ENCODE measurements around the gene C2orf92. TPM values are rescaled to one million over a fixed set of nuclear protein-coding genes. Genes with fewer than 3 reads are reported as not detected.

C2orf92 gene
- total RNA-seq, 1 experiment from 2014 or later: 10.2 TPM

DNA sequence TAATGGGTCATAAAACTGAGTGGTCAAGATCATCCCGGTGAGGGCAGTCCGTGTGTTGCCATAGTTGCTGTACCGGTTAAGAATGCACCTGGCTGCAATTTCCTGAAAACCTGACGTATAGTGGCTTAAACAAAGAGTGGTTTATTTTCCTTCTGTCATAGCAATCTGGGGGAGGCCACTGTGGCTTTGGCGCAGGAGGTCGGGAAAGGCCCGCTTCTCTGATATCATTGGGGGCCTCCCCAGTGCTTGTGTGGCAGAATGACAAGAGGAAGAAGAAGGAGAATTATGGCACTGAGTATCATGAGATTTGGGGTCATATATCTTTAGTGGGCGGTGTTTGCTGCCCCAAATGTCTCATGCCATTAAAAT lies 4.4 kb downstream of the C2orf92 start:
- no peaks in the 10 kb centered on the region for H3K4me1 Mint-ChIP-seq (ENCODE audit: low read depth, unreplicated experiment)
- H3K36me3 ChIP-seq (ENCODE audit: control insufficient read depth, insufficient read depth, low read length): no peaks in the 10 kb centered on the region
- peaks cover 6% of the 10 kb centered on the region for H3K4me1 ChIP-seq
- ChIA-PET CTCF (interaction anchor here (0.8 kb wide), 1 partner anchor 10 kb away, joined by 3 read pairs; the partner anchor contains the start of gene ACTR1B), POLR2A (interaction anchor here (0.6 kb wide), 1 partner anchor 11 kb away, joined by 4 read pairs; no protein-coding TSS in a partner anchor)
- no peaks in the 10 kb centered on the region for H3K36me3 Mint-ChIP-seq (ENCODE audit: insufficient read depth, unreplicated experiment)
- no peaks in the 10 kb centered on the region for H3K27me3 ChIP-seq (replicated peaks; ENCODE audit: control insufficient read depth, insufficient read depth, low read length)
- no peaks in the 10 kb centered on the region for H3K27me3 Mint-ChIP-seq (ENCODE audit: insufficient read depth, unreplicated experiment)
- TF ChIP-seq, protein P1, sequence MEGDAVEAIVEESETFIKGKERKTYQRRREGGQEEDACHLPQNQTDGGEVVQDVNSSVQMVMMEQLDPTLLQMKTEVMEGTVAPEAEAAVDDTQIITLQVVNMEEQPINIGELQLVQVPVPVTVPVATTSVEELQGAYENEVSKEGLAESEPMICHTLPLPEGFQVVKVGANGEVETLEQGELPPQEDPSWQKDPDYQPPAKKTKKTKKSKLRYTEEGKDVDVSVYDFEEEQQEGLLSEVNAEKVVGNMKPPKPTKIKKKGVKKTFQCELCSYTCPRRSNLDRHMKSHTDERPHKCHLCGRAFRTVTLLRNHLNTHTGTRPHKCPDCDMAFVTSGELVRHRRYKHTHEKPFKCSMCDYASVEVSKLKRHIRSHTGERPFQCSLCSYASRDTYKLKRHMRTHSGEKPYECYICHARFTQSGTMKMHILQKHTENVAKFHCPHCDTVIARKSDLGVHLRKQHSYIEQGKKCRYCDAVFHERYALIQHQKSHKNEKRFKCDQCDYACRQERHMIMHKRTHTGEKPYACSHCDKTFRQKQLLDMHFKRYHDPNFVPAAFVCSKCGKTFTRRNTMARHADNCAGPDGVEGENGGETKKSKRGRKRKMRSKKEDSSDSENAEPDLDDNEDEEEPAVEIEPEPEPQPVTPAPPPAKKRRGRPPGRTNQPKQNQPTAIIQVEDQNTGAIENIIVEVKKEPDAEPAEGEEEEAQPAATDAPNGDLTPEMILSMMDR (IDR thresholded peaks at IDR 0.05; ENCODE audit: insufficient read depth in 1 of 2, low read depth in 1 of 2, low read length in 1 of 2, severe bottlenecking in 1 of 2, unreplicated experiment in 1 of 2): no peak
- H3K9me3 Mint-ChIP-seq (ENCODE audit: unreplicated experiment): no peaks in the 10 kb centered on the region
- no TSS peak for BruUV-seq (replicated peaks)
- H3K9me3 ChIP-seq: no peaks in the 10 kb centered on the region
- DNase-seq: no peak
- intact Hi-C loops (cut with micrococcal nuclease; ENCODE audit: unreplicated experiment): no loop called here
- H3K4me3 Mint-ChIP-seq (ENCODE audit: unreplicated experiment): no peak overlapping the region
- no peak overlapping the region for H3K27ac Mint-ChIP-seq (ENCODE audit: unreplicated experiment)
- no peak overlapping the region for H3K4me3 ChIP-seq (ENCODE audit: low read depth, low read length)

GRCh38 chr2:97675430-97676113 lies 6.1 kb downstream of the C2orf92 start:
- no peaks in the 10 kb centered on the region for H3K9me3 Mint-ChIP-seq (ENCODE audit: unreplicated experiment)
- H3K27ac Mint-ChIP-seq (ENCODE audit: unreplicated experiment): no peak overlapping the region
- intact Hi-C loops (cut with micrococcal nuclease; ENCODE audit: unreplicated experiment): no loop called here
- ChIA-PET POLR2A (no interaction called here), CTCF (interaction anchor here (0.7 to 2.1 kb wide), 3 partner anchors 11 to 283 kb away, joined by 3 to 7 read pairs (median 7); partner anchors contain the start of gene ACTR1B)
- DNase-seq: no peak
- no peaks in the 10 kb centered on the region for H3K36me3 Mint-ChIP-seq (ENCODE audit: insufficient read depth, unreplicated experiment)
- Histone ChIP-seq H3K4me1 (peaks cover 6% of the 10 kb centered on the region), H3K27me3 (replicated peaks; ENCODE audit: control insufficient read depth, insufficient read depth, low read length) (no peaks in the 10 kb centered on the region), H3K36me3 (ENCODE audit: control insufficient read depth, insufficient read depth, low read length) (no peaks in the 10 kb centered on the region), H3K9me3 (no peaks in the 10 kb centered on the region; the same call in 1 of the 2 replicates), H3K4me3 (ENCODE audit: low read depth, low read length) (no peak overlapping the region)
- TF ChIP-seq, protein P1 (IDR thresholded peaks at IDR 0.05; ENCODE audit: insufficient read depth in 1 of 2, low read depth in 1 of 2, low read length in 1 of 2, severe bottlenecking in 1 of 2, unreplicated experiment in 1 of 2): no peak
- no peaks in the 10 kb centered on the region for H3K27me3 Mint-ChIP-seq (ENCODE audit: insufficient read depth, unreplicated experiment)
- no peaks in the 10 kb centered on the region for H3K4me1 Mint-ChIP-seq (ENCODE audit: low read depth, unreplicated experiment)
- no TSS peak for BruUV-seq (replicated peaks)
- no peak overlapping the region for H3K4me3 Mint-ChIP-seq (ENCODE audit: unreplicated experiment)

- POLR2A ChIA-PET: no interaction called here
- Mint-ChIP-seq H3K27me3 (ENCODE audit: insufficient read depth, unreplicated experiment) (no peaks in the 10 kb centered on the region), H3K4me1 (ENCODE audit: low read depth, unreplicated experiment) (no peaks in the 10 kb centered on the region), H3K27ac (ENCODE audit: unreplicated experiment) (no peak overlapping the region), H3K9me3 (ENCODE audit: unreplicated experiment) (no peaks in the 10 kb centered on the region), H3K4me3 (ENCODE audit: unreplicated experiment) (no peak overlapping the region), H3K36me3 (ENCODE audit: insufficient read depth, unreplicated experiment) (no peaks in the 10 kb centered on the region)
- CTCF ChIA-PET: interaction anchor here (1.4 to 2.1 kb wide), 2 partner anchors 13 to 24 kb away, joined by 3 to 7 read pairs; partner anchors contain the start of gene ACTR1B
- no TSS peak for BruUV-seq (replicated peaks)
- no peak for DNase-seq
- Histone ChIP-seq H3K36me3 (ENCODE audit: control insufficient read depth, insufficient read depth, low read length) (no peaks in the 10 kb centered on the region), H3K4me3 (ENCODE audit: low read depth, low read length) (no peak overlapping the region), H3K4me1 (peaks cover 6% of the 10 kb centered on the region), H3K27me3 (replicated peaks; ENCODE audit: control insufficient read depth, insufficient read depth, low read length) (no peaks in the 10 kb centered on the region), H3K9me3 (no peaks in the 10 kb centered on the region; the same call in 1 of the 2 replicates)
- TF ChIP-seq, protein P1 (IDR thresholded peaks at IDR 0.05; ENCODE audit: insufficient read depth in 1 of 2, low read depth in 1 of 2, low read length in 1 of 2, severe bottlenecking in 1 of 2, unreplicated experiment in 1 of 2): no peak
- intact Hi-C loops (cut with micrococcal nuclease; ENCODE audit: unreplicated experiment): no loop called here
These were observed 7.1 kb downstream of the C2orf92 start for GRCh38 chr2:97676620-97677019.

Data from Caco-2 (cell line).